HepG2 (cell line): ENCODE data around the gene PDCD2L. TPM values are rescaled to one million over a fixed set of nuclear protein-coding genes. Genes with fewer than 3 reads are reported as not detected.

Source experiments
- ELF1 ChIP-seq: sonication (generic); formaldehyde crosslinking; IDR thresholded peaks from 2 replicates; pipeline ENCODE4 v1.4.0; 2020; ENCODE audit warnings: missing genetic modification reagents
- ETV5 ChIP-seq: IDR thresholded peaks from 2 replicates; pipeline ENCODE4 v1.6.1; 2018; ENCODE audit warnings: missing biosample characterization, missing genetic modification reagents, inconsistent platforms, borderline replicate concordance
- ETV6 ChIP-seq: sonication (generic); formaldehyde crosslinking; conservative IDR thresholded peaks from 2 replicates; pipeline ENCODE4 v1.4.0; 2020; ENCODE audit warnings: missing genetic modification reagents
- NFATC3 ChIP-seq: sonication (generic); formaldehyde crosslinking; IDR thresholded peaks from 2 replicates; pipeline ENCODE4 v1.5.1; 2020; ENCODE audit warnings: mild to moderate bottlenecking, missing genetic modification reagents
- NFYC ChIP-seq: IDR thresholded peaks from 2 replicates; pipeline ENCODE4 v1.6.1; 2016; ENCODE audit warnings: missing genetic modification reagents, missing compliant biosample characterization
- POLR2AphosphoS5 ChIP-seq: IDR thresholded peaks from 2 replicates; pipeline ENCODE4 v1.6.1; 2012; ENCODE audit warnings: low read depth, low read length
- RORA ChIP-seq: sonication (generic); formaldehyde crosslinking; IDR thresholded peaks from 2 replicates; pipeline ENCODE4 v1.5.0; 2020; ENCODE audit warnings: mild to moderate bottlenecking, missing genetic modification reagents, moderate library complexity
- SP1 ChIP-seq, 2 experiments: fragments of 450-650 bp in 1 of 2; sonication (generic) in 1 of 2; formaldehyde crosslinking in 1 of 2; IDR thresholded peaks; 2 replicates each; pipeline versions ENCODE4 v1.4.0 to v1.6.1; 2016 to 2020; ENCODE audit warnings: missing genetic modification reagents in 1 of 2
- SUZ12 ChIP-seq: fragments of 150-350 bp; IDR thresholded peaks from 2 replicates; pipeline ENCODE4 v1.6.1; 2014; ENCODE audit warnings: low read depth, low read length
- YEATS2 ChIP-seq: sonication (generic); formaldehyde crosslinking; IDR thresholded peaks from 2 replicates; pipeline ENCODE4 v1.4.0; 2020; ENCODE audit warnings: missing genetic modification reagents, borderline replicate concordance
- ZFAT ChIP-seq: sonication (generic); formaldehyde crosslinking; conservative IDR thresholded peaks from 2 replicates; pipeline ENCODE4 v1.8.1; 2023; ENCODE audit warnings: missing genetic modification reagents, inconsistent platforms
- ZNF253 ChIP-seq: sonication (generic); formaldehyde crosslinking; IDR thresholded peaks from 2 replicates; pipeline ENCODE4 v1.8.0; 2022; ENCODE audit warnings: mild to moderate bottlenecking, missing genetic modification reagents, borderline replicate concordance
- ZNF430 ChIP-seq: sonication (generic); formaldehyde crosslinking; IDR thresholded peaks from 2 replicates; pipeline ENCODE4 v1.9.0; 2021; ENCODE audit warnings: mild to moderate bottlenecking, missing genetic modification reagents
- ZNF441 ChIP-seq: sonication (generic); formaldehyde crosslinking; IDR thresholded peaks from 2 replicates; pipeline ENCODE4 v1.7.0; 2021; ENCODE audit warnings: missing genetic modification reagents, borderline replicate concordance
- ZNF567 ChIP-seq: sonication (generic); formaldehyde crosslinking; IDR thresholded peaks from 2 replicates; pipeline ENCODE4 v1.8.1; 2023; ENCODE audit warnings: mild to moderate bottlenecking, missing genetic modification reagents, borderline replicate concordance
- ZNF672 ChIP-seq: sonication (generic); formaldehyde crosslinking; IDR thresholded peaks from 2 replicates; pipeline ENCODE4 v1.8.1; 2022; ENCODE audit warnings: missing genetic modification reagents
- polyA plus RNA-seq, 8 experiments: library from polyadenylated mRNA; depleted of rRNA in 3 of 8; stranded (reverse) in 7 of 8; unstranded in 1 of 8; fragments of >200 nt; fragmentation: Illumina TruSeq in 4 of 8; extraction: Trizol in 4 of 8; gene quantifications; 2 replicates each; pipeline versions ENCODE4 v1.2.1 to v1.2.3, GENCODE V29; 2011 to 2016; ENCODE audit warnings: low read depth in 4 of 8, missing spikeins in 1 of 8, mixed read lengths in 1 of 8; ENCODE audit not compliant: insufficient read depth in 1 of 8
- total RNA-seq, 5 experiments: library from RNA; depleted of rRNA; stranded (reverse); fragments of >200 nt; fragmentation: Illumina TruSeq; extraction: Trizol; gene quantifications; 2 replicates each; pipeline ENCODE4 v1.2.3, GENCODE V29; 2016; ENCODE audit warnings: low read depth in 1 of 5
- TF ChIP-seq, protein P1 (sequence below): sonication (generic); formaldehyde crosslinking; IDR thresholded peaks from 2 replicates; pipeline ENCODE4 v1.5.1; 2020; ENCODE audit warnings: missing genetic modification reagents, mild to moderate bottlenecking, borderline replicate concordance
- TF ChIP-seq, protein P2 (sequence below): sonication (generic); formaldehyde crosslinking; IDR thresholded peaks from 2 replicates; pipeline ENCODE4 v1.8.1; 2023; ENCODE audit warnings: mild to moderate bottlenecking, missing genetic modification reagents, borderline replicate concordance
- TF ChIP-seq, protein P3 (sequence below): IDR thresholded peaks from 2 replicates; pipeline ENCODE4 v1.6.1; 2012; ENCODE audit warnings: low read length, improper control_type of control experiment
- TF ChIP-seq, protein P4 (sequence below), 2 experiments: IDR thresholded peaks; 2 replicates each; pipeline ENCODE4 v1.6.1; 2011 to 2012; ENCODE audit warnings: low read length in 2 of 2, borderline replicate concordance in 1 of 2, low read depth in 1 of 2, mild to moderate bottlenecking in 1 of 2, moderate library complexity in 1 of 2

The PDCD2L gene
- total and polyA plus RNA-seq, 2 of the 13 experiments (the other 11 are each of a cell fraction or from before 2014, with no cell fraction given) = 29.3 to 35.2 TPM

- TF ChIP-seq NFYC (CRISPR knock-in tag) (peak; percentile 45; the same call in 1 of the 2 replicates), ZNF430 (CRISPR knock-in tag) (peak; percentile 86), NFATC3 (CRISPR knock-in tag) (no peak), YEATS2 (CRISPR knock-in tag) (peak; percentile 71; the same call in 1 of the 2 replicates), RORA (CRISPR knock-in tag) (no peak), ZNF441 (CRISPR knock-in tag) (peak; percentile 80), ZNF567 (CRISPR knock-in tag) (peak; percentile 88; the same call in 1 of the 2 replicates), ZNF253 (0 out of 2 replicates have a peak, but pooled peaks have one; percentile 61), ZNF672 (CRISPR knock-in tag) (no peak), ZFAT (peak; percentile 48; the same call in 1 of the 2 replicates), SP1 (IDR thresholded peaks at IDR 0.05) (no peak), SP1 (CRISPR knock-in tag; IDR thresholded peaks at IDR 0.05) (peak; percentile 53; the same call in 1 of the 2 replicates), ETV5 (CRISPR knock-in tag) (no peak; the same call in 1 of the 2 replicates), POLR2AphosphoS5 (peak; percentile 85), SUZ12 (no peak), ELF1 (CRISPR knock-in tag) (peak; percentile 22; the same call in 1 of the 2 replicates), ETV6 (CRISPR knock-in tag) (no peak; the same call in 1 of the 2 replicates)
- TF ChIP-seq, protein P1, sequence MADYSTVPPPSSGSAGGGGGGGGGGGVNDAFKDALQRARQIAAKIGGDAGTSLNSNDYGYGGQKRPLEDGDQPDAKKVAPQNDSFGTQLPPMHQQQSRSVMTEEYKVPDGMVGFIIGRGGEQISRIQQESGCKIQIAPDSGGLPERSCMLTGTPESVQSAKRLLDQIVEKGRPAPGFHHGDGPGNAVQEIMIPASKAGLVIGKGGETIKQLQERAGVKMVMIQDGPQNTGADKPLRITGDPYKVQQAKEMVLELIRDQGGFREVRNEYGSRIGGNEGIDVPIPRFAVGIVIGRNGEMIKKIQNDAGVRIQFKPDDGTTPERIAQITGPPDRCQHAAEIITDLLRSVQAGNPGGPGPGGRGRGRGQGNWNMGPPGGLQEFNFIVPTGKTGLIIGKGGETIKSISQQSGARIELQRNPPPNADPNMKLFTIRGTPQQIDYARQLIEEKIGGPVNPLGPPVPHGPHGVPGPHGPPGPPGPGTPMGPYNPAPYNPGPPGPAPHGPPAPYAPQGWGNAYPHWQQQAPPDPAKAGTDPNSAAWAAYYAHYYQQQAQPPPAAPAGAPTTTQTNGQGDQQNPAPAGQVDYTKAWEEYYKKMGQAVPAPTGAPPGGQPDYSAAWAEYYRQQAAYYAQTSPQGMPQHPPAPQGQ (CRISPR knock-in tag) = 0 out of 2 replicates have a peak, but pooled peaks have one; percentile 38
- TF ChIP-seq, protein P2, sequence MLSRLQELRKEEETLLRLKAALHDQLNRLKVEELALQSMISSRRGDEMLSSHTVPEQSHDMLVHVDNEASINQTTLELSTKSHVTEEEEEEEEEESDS (CRISPR knock-in tag) = no peak
- TF ChIP-seq, protein P3, sequence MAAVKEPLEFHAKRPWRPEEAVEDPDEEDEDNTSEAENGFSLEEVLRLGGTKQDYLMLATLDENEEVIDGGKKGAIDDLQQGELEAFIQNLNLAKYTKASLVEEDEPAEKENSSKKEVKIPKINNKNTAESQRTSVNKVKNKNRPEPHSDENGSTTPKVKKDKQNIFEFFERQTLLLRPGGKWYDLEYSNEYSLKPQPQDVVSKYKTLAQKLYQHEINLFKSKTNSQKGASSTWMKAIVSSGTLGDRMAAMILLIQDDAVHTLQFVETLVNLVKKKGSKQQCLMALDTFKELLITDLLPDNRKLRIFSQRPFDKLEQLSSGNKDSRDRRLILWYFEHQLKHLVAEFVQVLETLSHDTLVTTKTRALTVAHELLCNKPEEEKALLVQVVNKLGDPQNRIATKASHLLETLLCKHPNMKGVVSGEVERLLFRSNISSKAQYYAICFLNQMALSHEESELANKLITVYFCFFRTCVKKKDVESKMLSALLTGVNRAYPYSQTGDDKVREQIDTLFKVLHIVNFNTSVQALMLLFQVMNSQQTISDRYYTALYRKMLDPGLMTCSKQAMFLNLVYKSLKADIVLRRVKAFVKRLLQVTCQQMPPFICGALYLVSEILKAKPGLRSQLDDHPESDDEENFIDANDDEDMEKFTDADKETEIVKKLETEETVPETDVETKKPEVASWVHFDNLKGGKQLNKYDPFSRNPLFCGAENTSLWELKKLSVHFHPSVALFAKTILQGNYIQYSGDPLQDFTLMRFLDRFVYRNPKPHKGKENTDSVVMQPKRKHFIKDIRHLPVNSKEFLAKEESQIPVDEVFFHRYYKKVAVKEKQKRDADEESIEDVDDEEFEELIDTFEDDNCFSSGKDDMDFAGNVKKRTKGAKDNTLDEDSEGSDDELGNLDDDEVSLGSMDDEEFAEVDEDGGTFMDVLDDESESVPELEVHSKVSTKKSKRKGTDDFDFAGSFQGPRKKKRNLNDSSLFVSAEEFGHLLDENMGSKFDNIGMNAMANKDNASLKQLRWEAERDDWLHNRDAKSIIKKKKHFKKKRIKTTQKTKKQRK = no peak
- TF ChIP-seq, protein P4, sequence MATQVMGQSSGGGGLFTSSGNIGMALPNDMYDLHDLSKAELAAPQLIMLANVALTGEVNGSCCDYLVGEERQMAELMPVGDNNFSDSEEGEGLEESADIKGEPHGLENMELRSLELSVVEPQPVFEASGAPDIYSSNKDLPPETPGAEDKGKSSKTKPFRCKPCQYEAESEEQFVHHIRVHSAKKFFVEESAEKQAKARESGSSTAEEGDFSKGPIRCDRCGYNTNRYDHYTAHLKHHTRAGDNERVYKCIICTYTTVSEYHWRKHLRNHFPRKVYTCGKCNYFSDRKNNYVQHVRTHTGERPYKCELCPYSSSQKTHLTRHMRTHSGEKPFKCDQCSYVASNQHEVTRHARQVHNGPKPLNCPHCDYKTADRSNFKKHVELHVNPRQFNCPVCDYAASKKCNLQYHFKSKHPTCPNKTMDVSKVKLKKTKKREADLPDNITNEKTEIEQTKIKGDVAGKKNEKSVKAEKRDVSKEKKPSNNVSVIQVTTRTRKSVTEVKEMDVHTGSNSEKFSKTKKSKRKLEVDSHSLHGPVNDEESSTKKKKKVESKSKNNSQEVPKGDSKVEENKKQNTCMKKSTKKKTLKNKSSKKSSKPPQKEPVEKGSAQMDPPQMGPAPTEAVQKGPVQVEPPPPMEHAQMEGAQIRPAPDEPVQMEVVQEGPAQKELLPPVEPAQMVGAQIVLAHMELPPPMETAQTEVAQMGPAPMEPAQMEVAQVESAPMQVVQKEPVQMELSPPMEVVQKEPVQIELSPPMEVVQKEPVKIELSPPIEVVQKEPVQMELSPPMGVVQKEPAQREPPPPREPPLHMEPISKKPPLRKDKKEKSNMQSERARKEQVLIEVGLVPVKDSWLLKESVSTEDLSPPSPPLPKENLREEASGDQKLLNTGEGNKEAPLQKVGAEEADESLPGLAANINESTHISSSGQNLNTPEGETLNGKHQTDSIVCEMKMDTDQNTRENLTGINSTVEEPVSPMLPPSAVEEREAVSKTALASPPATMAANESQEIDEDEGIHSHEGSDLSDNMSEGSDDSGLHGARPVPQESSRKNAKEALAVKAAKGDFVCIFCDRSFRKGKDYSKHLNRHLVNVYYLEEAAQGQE (IDR thresholded peaks at IDR 0.05; ENCODE audit: borderline replicate concordance in 1 of 2, low read depth in 1 of 2, low read length in 2 of 2) = no peak
These were observed at the start of gene PDCD2L (continued) for GRCh38 chr19:34404109-34404909.
